ENCODE data around the gene MAN1A2. TPM values are rescaled to one million over a fixed set of nuclear protein-coding genes. Genes with fewer than 3 reads are reported as not detected.

Gene MAN1A2
- total and polyA plus RNA-seq, 7 donors: 1.8 to 52.8 (median 36.8) TPM

GRCh38 chr1:117372863-117373412 is 5.7 kb downstream of the MAN1A2 start:
- Histone ChIP-seq H3K4me1 (peaks cover 0 to 45% (median 26%) of the 10 kb centered on the region in 4 donors), H3K27me3 (no peaks in the 10 kb centered on the region), H3K27ac (no peak overlapping the region), H3K9me3 (no peaks in the 10 kb centered on the region), H3K36me3 (no peaks in the 10 kb centered on the region), H3K4me3 (no peak overlapping the region)
- TF ChIP-seq POLR2AphosphoS5 (IDR thresholded peaks at IDR 0.05): no peak
- TF ChIP-seq EP300 (IDR thresholded peaks at IDR 0.05): no peak
- TF ChIP-seq POLR2A (IDR thresholded peaks at IDR 0.05): no peak
- TF ChIP-seq CTCF (IDR thresholded peaks at IDR 0.05): no peak
- no peak for DNase-seq
- WGBS, 2 donors: 94 to 95% methylated on average over 5 of the region's 5 CpGs
- intact Hi-C loops (cut with DNase I): no loop called here

GRCh38 chr1:117373932-117374331 is 6.7 kb downstream of the MAN1A2 start:
- no peaks in the 10 kb centered on the region for H3K36me3 ChIP-seq
- TF ChIP-seq EP300 (IDR thresholded peaks at IDR 0.05) (no peak), POLR2A (IDR thresholded peaks at IDR 0.05) (no peak), CTCF (IDR thresholded peaks at IDR 0.05) (no peak), POLR2AphosphoS5 (IDR thresholded peaks at IDR 0.05) (no peak)
- no peaks in the 10 kb centered on the region for H3K27me3 ChIP-seq
- no peak for DNase-seq
- no peak overlapping the region for H3K27ac ChIP-seq
- 65 to 84% methylated on average over 4 of the region's 4 CpGs for WGBS, 2 donors
- peaks cover 0 to 36% (median 25%) of the 10 kb centered on the region in 4 donors for H3K4me1 ChIP-seq
- H3K4me3 ChIP-seq: no peak overlapping the region
- no peaks in the 10 kb centered on the region for H3K9me3 ChIP-seq
- intact Hi-C loops (cut with DNase I): no loop called here

GRCh38 chr1:117375327-117375726 is 8.1 kb downstream of the MAN1A2 start:
- no peak for DNase-seq
- no peaks in the 10 kb centered on the region for H3K36me3 ChIP-seq
- H3K4me1 ChIP-seq: peaks cover 0 to 22% (median 12%) of the 10 kb centered on the region in 4 donors
- H3K9me3 ChIP-seq: no peaks in the 10 kb centered on the region
- no peak overlapping the region for H3K4me3 ChIP-seq
- intact Hi-C loops (cut with DNase I): no loop called here
- no peak overlapping the region for H3K27ac ChIP-seq
- 93 to 97% methylated on average over 1 of the region's 1 CpG for WGBS, 2 donors
- no peak for TF ChIP-seq POLR2AphosphoS5 (IDR thresholded peaks at IDR 0.05)
- TF ChIP-seq POLR2A (IDR thresholded peaks at IDR 0.05): no peak
- TF ChIP-seq CTCF (IDR thresholded peaks at IDR 0.05): no peak
- TF ChIP-seq EP300 (IDR thresholded peaks at IDR 0.05): no peak
- H3K27me3 ChIP-seq: no peaks in the 10 kb centered on the region

GRCh38 chr1:117387060-117387633 is 19.9 kb downstream of the MAN1A2 start:
- WGBS, 2 donors: 93 to 96% methylated on average over 2 of the region's 2 CpGs
- intact Hi-C loops (cut with DNase I): no loop called here
- no peak for DNase-seq
- Histone ChIP-seq H3K36me3 (no peaks in the 10 kb centered on the region), H3K9me3 (peaks cover 0 to 5% (median 0%) of the 10 kb centered on the region in 4 donors), H3K4me3 (no peak overlapping the region), H3K27me3 (no peaks in the 10 kb centered on the region), H3K4me1 (peaks cover 0 to 38% (median 24%) of the 10 kb centered on the region in 4 donors), H3K27ac (no peak overlapping the region)
- TF ChIP-seq CTCF (IDR thresholded peaks at IDR 0.05) (no peak), POLR2A (IDR thresholded peaks at IDR 0.05) (no peak)

- no peaks in the 10 kb centered on the region for H3K36me3 ChIP-seq
- H3K27me3 ChIP-seq: no peaks in the 10 kb centered on the region
- H3K4me1 ChIP-seq: peaks cover 0 to 49% (median 30%) of the 10 kb centered on the region in 4 donors
- intact Hi-C loops (cut with DNase I): no loop called here
- no peak for TF ChIP-seq POLR2AphosphoS5 (IDR thresholded peaks at IDR 0.05)
- TF ChIP-seq POLR2A (IDR thresholded peaks at IDR 0.05): no peak
- no peak for TF ChIP-seq CTCF (IDR thresholded peaks at IDR 0.05)
- no peak for TF ChIP-seq EP300 (IDR thresholded peaks at IDR 0.05)
- H3K9me3 ChIP-seq: peaks cover 0 to 5% (median 0%) of the 10 kb centered on the region in 4 donors
- 89 to 93% methylated on average over 3 of the region's 3 CpGs for WGBS, 2 donors
- H3K27ac ChIP-seq: no peak overlapping the region
- H3K4me3 ChIP-seq: no peak overlapping the region
- no peak for DNase-seq
These were observed 21.1 kb downstream of the MAN1A2 start for GRCh38 chr1:117388328-117388727.
